ENCODE measurements around the gene KLHL4.
A peak's percentile ranks its signal among the peaks of the same experiment; 100 is the strongest.
"Not testable (repeated sequence)": the region's sequence is repeated elsewhere in the genome, so short reads cannot be mapped to it uniquely, and the experiment has no call there.

Gene KLHL4

GRCh38 chrX:87661761-87662160, 144.2 kb downstream of the KLHL4 start:
- no peak for DNase-seq (ENCODE audit: low read depth)

- no peak for DNase-seq (ENCODE audit: low read depth)
Measured at GRCh38 chrX:87663421-87663820, 145.8 kb downstream of the KLHL4 start.

- DNase-seq (ENCODE audit: low read depth), result peak; percentile 9
Measured at GRCh38 chrX:87664381-87664780, 146.8 kb downstream of the KLHL4 start.

GRCh38 chrX:87679849-87680248, 162.2 kb downstream of the KLHL4 start:
- DNase-seq (ENCODE audit: low read depth), result no peak

- DNase-seq (ENCODE audit: low read depth), result no peak
Measured at GRCh38 chrX:87687703-87688102, 170.1 kb downstream of the KLHL4 start.

- DNase-seq (ENCODE audit: low read depth), result not testable (repeated sequence)
Measured at GRCh38 chrX:87688113-87688748, 170.6 kb downstream of the KLHL4 start.

GRCh38 chrX:87689218-87689617, 171.6 kb downstream of the KLHL4 start:
- DNase-seq (ENCODE audit: low read depth), result not testable (repeated sequence)

- DNase-seq (ENCODE audit: low read depth), result no peak
Measured at GRCh38 chrX:87693204-87693603, 175.6 kb downstream of the KLHL4 start.

GRCh38 chrX:87697409-87697808, 179.8 kb downstream of the KLHL4 start:
- DNase-seq (ENCODE audit: low read depth), result no peak

- DNase-seq (ENCODE audit: low read depth), result no peak
Measured at GRCh38 chrX:87702795-87703194, 185.2 kb downstream of the KLHL4 start.

GRCh38 chrX:87703469-87703868, 185.9 kb downstream of the KLHL4 start:
- not testable (repeated sequence) for DNase-seq (ENCODE audit: low read depth)

- no peak for DNase-seq (ENCODE audit: low read depth)
Measured at GRCh38 chrX:87706134-87706533, 188.5 kb downstream of the KLHL4 start.

GRCh38 chrX:87710580-87710979, 193.0 kb downstream of the KLHL4 start:
- DNase-seq (ENCODE audit: low read depth), result no peak

Measured in fibroblast of the conjunctiva (primary cell).